ENCODE data around the gene NRXN3. TPM values are rescaled to one million over a fixed set of nuclear protein-coding genes. Genes with fewer than 3 reads are reported as not detected.

Gene NRXN3
- total and polyA plus RNA-seq, 4 donors = 0.07 to 1.2 (median 0.23) TPM

DNA sequence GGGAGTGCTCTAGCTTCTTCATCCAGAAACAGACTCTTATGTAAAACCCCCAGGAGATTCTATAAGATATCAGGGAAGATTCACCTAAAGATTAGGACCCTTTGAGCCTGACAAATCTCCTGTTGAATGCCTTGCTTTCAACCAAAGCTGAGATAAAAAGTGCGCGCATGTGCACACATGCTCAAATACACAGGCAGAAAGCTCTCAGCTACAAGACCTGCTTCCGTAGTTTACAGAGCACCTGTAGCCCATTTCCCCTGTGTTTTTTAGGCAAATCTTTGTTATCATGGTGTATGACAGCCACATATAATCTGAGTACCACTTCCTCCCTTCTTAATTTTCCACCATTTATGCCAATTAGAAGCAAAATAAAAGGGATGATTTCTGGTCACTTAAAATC is 866.9 kb downstream of the NRXN3 start:
- Histone ChIP-seq H3K9me3 (ENCODE audit: control insufficient read depth in 4 of 4, low read length in 3 of 4) (peaks cover 0 to 5% (median 1%) of the 10 kb centered on the region in 4 donors), H3K36me3 (ENCODE audit: control insufficient read depth in 4 of 4, insufficient read depth in 3 of 4, low read depth in 1 of 4, low read length in 3 of 4) (no peaks in the 10 kb centered on the region), H3K27ac (ENCODE audit: low read depth in 1 of 2, low read length in 2 of 2) (no peak overlapping the region), H3K4me1 (ENCODE audit: control insufficient read depth in 4 of 4, insufficient read depth in 4 of 4, low read length in 3 of 4) (no peaks in the 10 kb centered on the region), H3K9ac (ENCODE audit: low read depth in 1 of 2, low read length in 2 of 2) (no peak overlapping the region), H3K4me3 (ENCODE audit: low read depth in 1 of 3, low read length in 3 of 3) (no peak overlapping the region), H3K27me3 (ENCODE audit: control insufficient read depth in 4 of 4, insufficient read depth in 4 of 4, low read length in 3 of 4) (peaks cover 0 to 4% (median 0%) of the 10 kb centered on the region in 4 donors)
- DNase-seq (ENCODE audit: low spot score) = no peak
- 78% methylated on average over 3 of the region's 3 CpGs for WGBS
- no peak for TF ChIP-seq GABPA (IDR thresholded peaks at IDR 0.05 in 1 of 2, conservative IDR thresholded peaks at IDR 0.05 in 1 of 2)

DNA sequence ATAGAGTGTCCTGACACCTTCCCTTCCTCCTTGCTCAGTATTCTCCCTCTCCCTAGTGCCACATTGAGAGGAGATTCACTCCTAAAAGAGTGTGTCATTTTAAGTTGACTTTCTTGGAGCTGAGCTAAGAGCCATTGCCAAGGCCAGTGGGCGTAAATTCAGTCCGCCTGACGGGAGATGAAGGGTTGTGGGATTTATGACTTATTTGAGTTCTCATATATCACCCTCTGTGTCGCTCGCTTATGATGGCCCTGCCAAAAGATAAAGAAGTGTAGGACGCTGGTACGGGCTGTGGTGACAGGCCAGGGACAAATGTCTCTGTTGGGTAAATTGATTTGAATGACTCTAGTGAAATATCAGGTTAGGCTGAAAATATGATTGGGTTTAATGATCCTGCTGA is 867.4 kb downstream of the NRXN3 start:
- Histone ChIP-seq H3K9me3 (ENCODE audit: control insufficient read depth in 4 of 4, low read length in 3 of 4) (peaks cover 0 to 5% (median 1%) of the 10 kb centered on the region in 4 donors), H3K36me3 (ENCODE audit: control insufficient read depth in 4 of 4, insufficient read depth in 3 of 4, low read depth in 1 of 4, low read length in 3 of 4) (no peaks in the 10 kb centered on the region), H3K9ac (ENCODE audit: low read depth in 1 of 2, low read length in 2 of 2) (no peak overlapping the region), H3K4me3 (ENCODE audit: low read depth in 1 of 3, low read length in 3 of 3) (no peak overlapping the region), H3K27ac (ENCODE audit: low read depth in 1 of 2, low read length in 2 of 2) (no peak overlapping the region), H3K27me3 (ENCODE audit: control insufficient read depth in 4 of 4, insufficient read depth in 4 of 4, low read length in 3 of 4) (peaks cover 0 to 4% (median 0%) of the 10 kb centered on the region in 4 donors), H3K4me1 (ENCODE audit: control insufficient read depth in 4 of 4, insufficient read depth in 4 of 4, low read length in 3 of 4) (no peaks in the 10 kb centered on the region)
- no peak for DNase-seq (ENCODE audit: low spot score)
- TF ChIP-seq, protein P1, sequence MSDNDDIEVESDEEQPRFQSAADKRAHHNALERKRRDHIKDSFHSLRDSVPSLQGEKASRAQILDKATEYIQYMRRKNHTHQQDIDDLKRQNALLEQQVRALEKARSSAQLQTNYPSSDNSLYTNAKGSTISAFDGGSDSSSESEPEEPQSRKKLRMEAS (IDR thresholded peaks at IDR 0.05) = no peak
- TF ChIP-seq FOXA2 (IDR thresholded peaks at IDR 0.05) (no peak), RXRA (IDR thresholded peaks at IDR 0.05) (no peak), HNF4G (IDR thresholded peaks at IDR 0.05) (no peak), RAD21 (IDR thresholded peaks at IDR 0.05) (no peak), NR2F2 (IDR thresholded peaks at IDR 0.05) (no peak), SP1 (IDR thresholded peaks at IDR 0.05) (no peak), GABPA (IDR thresholded peaks at IDR 0.05 in 1 of 2, conservative IDR thresholded peaks at IDR 0.05 in 1 of 2) (no peak), YY1 (IDR thresholded peaks at IDR 0.05) (no peak), JUND (IDR thresholded peaks at IDR 0.05) (no peak), FOXA1 (IDR thresholded peaks at IDR 0.05) (no peak), HNF4A (conservative IDR thresholded peaks at IDR 0.05) (no peak), EGR1 (IDR thresholded peaks at IDR 0.05; ENCODE audit: low read depth in 2 of 2) (no peak), TAF1 (conservative IDR thresholded peaks at IDR 0.05) (no peak)
- TF ChIP-seq, protein P2, sequence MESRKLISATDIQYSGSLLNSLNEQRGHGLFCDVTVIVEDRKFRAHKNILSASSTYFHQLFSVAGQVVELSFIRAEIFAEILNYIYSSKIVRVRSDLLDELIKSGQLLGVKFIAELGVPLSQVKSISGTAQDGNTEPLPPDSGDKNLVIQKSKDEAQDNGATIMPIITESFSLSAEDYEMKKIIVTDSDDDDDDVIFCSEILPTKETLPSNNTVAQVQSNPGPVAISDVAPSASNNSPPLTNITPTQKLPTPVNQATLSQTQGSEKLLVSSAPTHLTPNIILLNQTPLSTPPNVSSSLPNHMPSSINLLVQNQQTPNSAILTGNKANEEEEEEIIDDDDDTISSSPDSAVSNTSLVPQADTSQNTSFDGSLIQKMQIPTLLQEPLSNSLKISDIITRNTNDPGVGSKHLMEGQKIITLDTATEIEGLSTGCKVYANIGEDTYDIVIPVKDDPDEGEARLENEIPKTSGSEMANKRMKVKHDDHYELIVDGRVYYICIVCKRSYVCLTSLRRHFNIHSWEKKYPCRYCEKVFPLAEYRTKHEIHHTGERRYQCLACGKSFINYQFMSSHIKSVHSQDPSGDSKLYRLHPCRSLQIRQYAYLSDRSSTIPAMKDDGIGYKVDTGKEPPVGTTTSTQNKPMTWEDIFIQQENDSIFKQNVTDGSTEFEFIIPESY (IDR thresholded peaks at IDR 0.05) = no peak
- TF ChIP-seq, protein P3, sequence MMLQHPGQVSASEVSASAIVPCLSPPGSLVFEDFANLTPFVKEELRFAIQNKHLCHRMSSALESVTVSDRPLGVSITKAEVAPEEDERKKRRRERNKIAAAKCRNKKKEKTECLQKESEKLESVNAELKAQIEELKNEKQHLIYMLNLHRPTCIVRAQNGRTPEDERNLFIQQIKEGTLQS (IDR thresholded peaks at IDR 0.05) = no peak
- TF ChIP-seq, protein P4, sequence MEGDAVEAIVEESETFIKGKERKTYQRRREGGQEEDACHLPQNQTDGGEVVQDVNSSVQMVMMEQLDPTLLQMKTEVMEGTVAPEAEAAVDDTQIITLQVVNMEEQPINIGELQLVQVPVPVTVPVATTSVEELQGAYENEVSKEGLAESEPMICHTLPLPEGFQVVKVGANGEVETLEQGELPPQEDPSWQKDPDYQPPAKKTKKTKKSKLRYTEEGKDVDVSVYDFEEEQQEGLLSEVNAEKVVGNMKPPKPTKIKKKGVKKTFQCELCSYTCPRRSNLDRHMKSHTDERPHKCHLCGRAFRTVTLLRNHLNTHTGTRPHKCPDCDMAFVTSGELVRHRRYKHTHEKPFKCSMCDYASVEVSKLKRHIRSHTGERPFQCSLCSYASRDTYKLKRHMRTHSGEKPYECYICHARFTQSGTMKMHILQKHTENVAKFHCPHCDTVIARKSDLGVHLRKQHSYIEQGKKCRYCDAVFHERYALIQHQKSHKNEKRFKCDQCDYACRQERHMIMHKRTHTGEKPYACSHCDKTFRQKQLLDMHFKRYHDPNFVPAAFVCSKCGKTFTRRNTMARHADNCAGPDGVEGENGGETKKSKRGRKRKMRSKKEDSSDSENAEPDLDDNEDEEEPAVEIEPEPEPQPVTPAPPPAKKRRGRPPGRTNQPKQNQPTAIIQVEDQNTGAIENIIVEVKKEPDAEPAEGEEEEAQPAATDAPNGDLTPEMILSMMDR (IDR thresholded peaks at IDR 0.05; ENCODE audit: low read depth, low read length, missing input control) = no peak
- TF ChIP-seq, protein P5, sequence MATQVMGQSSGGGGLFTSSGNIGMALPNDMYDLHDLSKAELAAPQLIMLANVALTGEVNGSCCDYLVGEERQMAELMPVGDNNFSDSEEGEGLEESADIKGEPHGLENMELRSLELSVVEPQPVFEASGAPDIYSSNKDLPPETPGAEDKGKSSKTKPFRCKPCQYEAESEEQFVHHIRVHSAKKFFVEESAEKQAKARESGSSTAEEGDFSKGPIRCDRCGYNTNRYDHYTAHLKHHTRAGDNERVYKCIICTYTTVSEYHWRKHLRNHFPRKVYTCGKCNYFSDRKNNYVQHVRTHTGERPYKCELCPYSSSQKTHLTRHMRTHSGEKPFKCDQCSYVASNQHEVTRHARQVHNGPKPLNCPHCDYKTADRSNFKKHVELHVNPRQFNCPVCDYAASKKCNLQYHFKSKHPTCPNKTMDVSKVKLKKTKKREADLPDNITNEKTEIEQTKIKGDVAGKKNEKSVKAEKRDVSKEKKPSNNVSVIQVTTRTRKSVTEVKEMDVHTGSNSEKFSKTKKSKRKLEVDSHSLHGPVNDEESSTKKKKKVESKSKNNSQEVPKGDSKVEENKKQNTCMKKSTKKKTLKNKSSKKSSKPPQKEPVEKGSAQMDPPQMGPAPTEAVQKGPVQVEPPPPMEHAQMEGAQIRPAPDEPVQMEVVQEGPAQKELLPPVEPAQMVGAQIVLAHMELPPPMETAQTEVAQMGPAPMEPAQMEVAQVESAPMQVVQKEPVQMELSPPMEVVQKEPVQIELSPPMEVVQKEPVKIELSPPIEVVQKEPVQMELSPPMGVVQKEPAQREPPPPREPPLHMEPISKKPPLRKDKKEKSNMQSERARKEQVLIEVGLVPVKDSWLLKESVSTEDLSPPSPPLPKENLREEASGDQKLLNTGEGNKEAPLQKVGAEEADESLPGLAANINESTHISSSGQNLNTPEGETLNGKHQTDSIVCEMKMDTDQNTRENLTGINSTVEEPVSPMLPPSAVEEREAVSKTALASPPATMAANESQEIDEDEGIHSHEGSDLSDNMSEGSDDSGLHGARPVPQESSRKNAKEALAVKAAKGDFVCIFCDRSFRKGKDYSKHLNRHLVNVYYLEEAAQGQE (IDR thresholded peaks at IDR 0.05) = no peak
- WGBS = 75% methylated on average over 7 of the region's 7 CpGs
